RWPE1 (cell line): ENCODE data around the gene ITGB3.

Source experiments
- CTCF ChIA-PET: fragments of 350-600 bp; sonication (Branson Sonifier 250); formaldehyde crosslinking; extraction: SDS; loops from one replicate; lab custom pipeline; 2021; lab: Yijun Ruan, JAX
- POLR2A ChIA-PET: fragments of 400-600 bp; formaldehyde crosslinking; extraction: SDS; loops from one replicate; lab custom pipeline; 2020; ENCODE audit warnings: antibody characterized with exemption; ENCODE audit not compliant: low non-redundant PET; lab: Yijun Ruan, JAX
- DNase-seq: peaks from one replicate; pipeline ENCODE4 v3.0.0; 2012; ENCODE audit warnings: low spot score
- H3K27ac ChIP-seq: fragments of 450-650 bp; 2 replicates; pipeline ENCODE4 v1.5.1; 2017
- CTCF ChIP-seq: fragments of 450-650 bp; conservative IDR thresholded peaks from 2 replicates; pipeline ENCODE4 v1.5.1; 2017; ENCODE audit warnings: low read depth, mild to moderate bottlenecking

ITGB3 gene

GRCh38 chr17:47250855-47251254 is 2.8 kb upstream of the ITGB3 start:
- TF ChIP-seq CTCF: no peak
- ChIA-PET POLR2A (no interaction called here), CTCF (no interaction called here)
- DNase-seq: no peak
- no peak overlapping the region for H3K27ac ChIP-seq

GRCh38 chr17:47251421-47251940 is 2.1 kb upstream of the ITGB3 start:
- ChIA-PET CTCF (no interaction called here), POLR2A (no interaction called here)
- DNase-seq: no peak
- TF ChIP-seq CTCF: no peak
- no peak overlapping the region for H3K27ac ChIP-seq

- ChIA-PET CTCF (interaction anchor here (1.1 kb wide), 1 partner anchor 9 kb away, joined by 5 read pairs; no protein-coding TSS in a partner anchor), POLR2A (no interaction called here)
- no peak for TF ChIP-seq CTCF
- H3K27ac ChIP-seq: no peak overlapping the region
- DNase-seq: no peak
Measured at GRCh38 chr17:47252209-47252608, 1.4 kb upstream of the ITGB3 start.

GRCh38 chr17:47252766-47253512 is 688 bp upstream of the ITGB3 start:
- TF ChIP-seq CTCF: no peak
- no peak for DNase-seq
- POLR2A ChIA-PET: no interaction called here
- CTCF ChIA-PET: interaction anchor here (1.1 kb wide), 2 partner anchors 10 kb away, joined by 3 to 5 read pairs; no protein-coding TSS in a partner anchor
- H3K27ac ChIP-seq: no peak overlapping the region

GRCh38 chr17:47254403-47254943 is 846 bp downstream of the ITGB3 start:
- ChIA-PET POLR2A (no interaction called here), CTCF (interaction anchor here (0.5 to 1.1 kb wide), 5 partner anchors 9 to 582 kb away, joined by 3 to 4 read pairs (median 3); no protein-coding TSS in a partner anchor)
- H3K27ac ChIP-seq: no peak overlapping the region
- TF ChIP-seq CTCF: no peak
- no peak for DNase-seq

GRCh38 chr17:47257651-47258339 is 4.2 kb downstream of the ITGB3 start:
- H3K27ac ChIP-seq: no peak overlapping the region
- no peak for TF ChIP-seq CTCF
- POLR2A ChIA-PET: no interaction called here
- DNase-seq: no peak
- CTCF ChIA-PET: no interaction called here
